GM19397 (cell line): ENCODE measurements around the gene ITSN2.

Source experiments
- ATAC-seq: cut with Tn5 transposase; IDR thresholded peaks from one replicate; pipeline ENCODE4 v1.9.1; 2021; ENCODE audit warnings: mild to moderate bottlenecking, moderate library complexity; ENCODE audit not compliant: unreplicated experiment

Gene ITSN2

DNA sequence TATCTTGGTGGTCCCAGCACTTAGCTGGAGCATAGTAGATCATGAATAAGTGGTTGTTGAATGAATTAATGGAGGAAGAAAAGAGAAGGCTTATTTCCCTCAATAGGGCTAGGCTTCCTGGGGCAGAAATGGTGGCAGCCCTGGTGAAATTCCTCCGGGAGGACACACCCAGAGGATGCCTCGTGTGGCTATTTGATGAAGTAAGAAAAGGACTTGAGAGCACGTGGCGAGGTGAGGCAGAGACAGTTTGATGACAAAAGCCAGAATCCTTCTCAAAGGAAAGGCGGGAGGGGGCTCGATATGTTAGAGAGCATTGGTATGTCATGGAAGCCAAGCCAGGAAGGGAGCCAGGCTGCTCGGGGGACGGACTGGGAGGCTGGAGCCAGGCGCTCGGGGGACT lies 170.8 kb downstream of the ITSN2 start:
- no peak for ATAC-seq

DNA sequence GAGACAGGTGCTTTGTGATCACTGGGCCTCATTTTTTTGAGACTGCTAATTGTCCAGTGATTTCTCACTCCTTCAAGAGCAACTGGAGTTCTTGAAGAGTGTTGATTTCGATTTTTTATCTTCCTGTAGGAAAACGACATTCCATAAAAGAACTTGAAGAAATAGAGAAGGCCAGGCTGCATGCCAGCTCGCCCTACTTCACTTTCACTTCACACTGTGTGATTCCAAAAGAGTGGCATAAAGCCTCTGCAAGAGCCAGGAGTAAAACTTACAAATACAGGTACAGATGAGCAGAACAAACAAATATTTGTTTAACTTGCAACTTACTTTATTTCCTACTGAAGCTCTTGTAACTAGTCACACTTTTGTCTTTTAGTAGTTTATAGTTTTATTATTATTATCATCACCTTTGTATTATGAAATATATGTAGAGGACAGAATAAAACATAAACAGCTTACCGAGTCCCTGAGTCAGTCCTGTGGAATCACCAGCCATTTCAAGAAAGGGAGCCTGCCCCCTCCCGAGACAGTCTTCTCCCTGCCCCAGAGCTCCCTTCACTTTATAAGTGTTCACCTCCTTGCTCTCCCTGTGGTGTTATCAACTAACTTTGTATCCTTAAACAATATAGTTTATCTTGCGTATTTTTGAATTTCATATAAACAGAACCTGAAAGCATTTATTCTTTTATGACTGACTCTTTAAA lies 176.8 kb downstream of the ITSN2 start:
- ATAC-seq, result no peak

DNA sequence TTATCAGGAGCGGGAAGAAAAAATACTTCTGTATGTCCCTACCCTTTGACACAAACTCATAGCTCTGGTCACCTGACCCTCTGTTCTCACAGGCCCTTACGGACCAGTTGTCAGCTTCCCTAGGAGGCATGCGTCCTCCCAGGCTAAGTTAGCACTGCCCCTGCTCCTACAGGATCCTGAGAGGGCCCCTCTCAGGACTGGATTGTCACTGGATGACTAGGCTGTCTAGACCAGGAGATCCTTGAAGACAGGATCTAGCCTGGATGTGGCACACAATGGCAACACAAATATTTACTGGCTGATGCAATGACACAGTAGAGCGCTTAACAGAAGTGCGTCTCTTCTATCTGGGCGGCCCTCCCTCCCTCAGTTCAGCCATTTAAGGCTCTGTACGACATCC lies 177.8 kb downstream of the ITSN2 start:
- no peak for ATAC-seq

DNA sequence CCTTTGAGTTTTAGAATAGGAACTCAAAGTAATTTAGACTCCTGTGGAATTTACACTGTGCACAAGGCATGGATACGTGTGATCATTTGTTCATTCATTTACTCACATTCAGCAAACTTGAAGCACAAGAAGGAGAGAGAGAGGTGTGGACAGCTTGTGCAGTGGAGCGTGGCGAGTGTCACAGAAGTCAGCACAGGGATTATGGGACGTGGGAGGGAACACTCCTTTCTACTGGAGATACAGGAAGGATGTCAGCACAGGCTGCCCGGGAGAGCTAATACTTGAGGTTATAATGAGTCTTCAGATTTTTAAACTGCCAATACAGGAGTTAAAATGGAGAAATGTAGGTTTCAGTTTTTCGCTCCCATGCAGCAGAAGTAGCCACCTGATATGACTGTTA lies 178.5 kb downstream of the ITSN2 start:
- no peak for ATAC-seq

DNA sequence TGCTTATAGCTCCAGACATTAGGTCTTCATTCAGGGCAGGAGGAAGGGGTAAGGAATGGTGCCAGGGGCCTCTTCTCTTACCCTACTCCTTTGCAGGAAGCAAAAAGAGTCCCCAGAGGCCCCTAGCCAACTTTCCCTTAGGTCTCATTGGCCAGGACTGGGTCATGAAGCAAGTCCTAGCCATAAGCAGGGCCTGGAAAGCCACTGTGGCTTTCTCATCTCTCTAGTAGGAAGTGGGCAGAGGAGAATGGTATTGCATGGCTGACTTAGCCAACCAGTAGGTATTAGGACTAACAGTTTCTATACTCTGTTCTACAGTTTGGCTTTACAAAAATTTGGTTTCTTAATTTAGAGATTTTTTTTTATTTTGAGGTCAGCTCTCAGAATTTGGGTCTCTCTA lies 180.7 kb downstream of the ITSN2 start:
- no peak for ATAC-seq

DNA sequence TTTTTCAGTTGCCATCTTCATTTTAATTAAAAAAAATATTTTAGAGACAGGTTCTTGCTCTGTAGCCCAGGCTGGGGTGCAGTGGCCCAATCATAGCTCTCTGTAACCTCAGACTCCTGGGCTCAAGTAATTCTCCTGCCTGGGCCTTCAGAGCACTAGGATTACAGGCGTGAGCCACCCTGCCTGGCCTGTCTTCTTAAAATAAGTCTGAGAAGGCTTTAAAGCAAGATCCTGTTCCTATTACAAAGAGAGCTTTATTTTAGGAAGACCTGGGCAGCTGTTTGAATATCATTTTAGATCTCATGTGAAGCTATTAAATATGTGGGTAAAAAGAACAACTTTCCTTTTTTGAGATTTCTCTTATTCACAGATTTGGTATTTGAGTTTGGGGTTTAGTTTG lies 184.0 kb downstream of the ITSN2 start:
- ATAC-seq, result no peak

DNA sequence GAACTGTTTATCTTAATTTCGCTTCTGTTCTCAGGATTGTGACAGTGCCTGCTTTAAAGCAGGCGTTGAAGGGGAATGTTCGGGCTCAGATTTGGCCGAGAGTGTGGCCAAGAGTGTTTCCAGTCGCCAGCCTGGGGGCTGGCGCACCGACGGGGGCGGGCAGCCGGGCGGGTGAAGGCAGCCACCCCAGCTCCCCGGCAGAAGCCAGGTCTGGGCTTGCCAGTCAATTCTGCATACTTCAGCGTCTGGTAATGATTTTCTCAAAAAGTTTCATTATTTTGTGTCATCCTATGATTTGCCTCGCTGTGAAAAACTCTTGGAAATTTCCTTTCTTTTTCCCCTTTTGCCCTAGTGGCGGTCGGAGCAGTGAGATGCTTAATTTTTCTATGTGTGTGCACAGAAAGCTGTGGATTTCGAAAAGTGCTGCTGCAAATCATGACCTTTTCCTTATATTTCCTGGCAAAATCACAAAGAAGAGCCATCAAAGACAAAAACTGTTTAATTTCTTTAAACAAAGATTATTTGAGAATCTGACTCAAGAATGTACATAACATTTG lies 184.6 kb downstream of the ITSN2 start:
- ATAC-seq, result no peak

DNA sequence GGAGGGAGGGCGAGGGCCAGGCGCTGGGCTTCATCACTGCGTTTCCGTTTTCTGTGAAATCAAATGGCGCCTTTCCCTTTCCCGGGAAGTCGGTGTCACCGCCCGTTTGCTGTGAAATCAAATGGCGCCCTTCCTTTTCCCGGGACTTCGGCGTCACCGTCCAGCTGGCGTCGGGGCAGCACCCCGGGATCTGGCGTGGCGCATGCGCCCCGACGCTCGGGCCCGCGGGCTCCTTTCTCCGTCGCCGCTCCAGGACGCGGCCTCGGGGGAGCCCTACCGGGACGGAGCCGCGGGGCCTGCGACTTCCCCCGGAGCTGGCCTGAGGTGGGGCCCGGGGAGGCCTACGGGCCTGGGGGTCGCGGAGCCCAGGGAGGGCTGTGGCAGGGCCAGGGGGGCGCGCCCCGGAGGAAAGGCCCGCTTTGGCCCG lies 185.5 kb downstream of the ITSN2 start, which contains the start of gene FAM228A:
Gene FAM228A, plus strand, starts transcription at position 203 of the 427 bp plus-strand sequence. CDS start 428 bp downstream, outside the sequence.
- no peak for ATAC-seq

DNA sequence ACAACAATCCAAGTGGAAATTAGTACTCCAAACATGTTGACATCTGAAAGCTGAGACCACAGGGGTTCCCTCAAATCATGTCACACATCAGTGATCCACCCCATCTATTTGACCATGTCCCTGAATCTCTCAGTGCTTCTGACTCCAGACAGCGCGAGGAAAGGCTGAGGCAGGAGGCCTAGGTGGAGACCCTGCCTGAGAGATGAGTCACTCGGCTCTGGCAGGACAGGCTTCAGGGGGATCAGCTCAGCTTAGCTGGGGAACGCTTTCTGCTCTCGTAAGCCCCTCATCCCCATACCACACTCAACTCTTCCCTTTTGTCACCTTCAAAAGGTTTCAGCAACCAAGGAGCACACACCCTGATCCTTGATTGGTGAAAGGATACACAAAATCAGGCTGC lies 191.3 kb downstream of the ITSN2 start:
- ATAC-seq, result no peak

DNA sequence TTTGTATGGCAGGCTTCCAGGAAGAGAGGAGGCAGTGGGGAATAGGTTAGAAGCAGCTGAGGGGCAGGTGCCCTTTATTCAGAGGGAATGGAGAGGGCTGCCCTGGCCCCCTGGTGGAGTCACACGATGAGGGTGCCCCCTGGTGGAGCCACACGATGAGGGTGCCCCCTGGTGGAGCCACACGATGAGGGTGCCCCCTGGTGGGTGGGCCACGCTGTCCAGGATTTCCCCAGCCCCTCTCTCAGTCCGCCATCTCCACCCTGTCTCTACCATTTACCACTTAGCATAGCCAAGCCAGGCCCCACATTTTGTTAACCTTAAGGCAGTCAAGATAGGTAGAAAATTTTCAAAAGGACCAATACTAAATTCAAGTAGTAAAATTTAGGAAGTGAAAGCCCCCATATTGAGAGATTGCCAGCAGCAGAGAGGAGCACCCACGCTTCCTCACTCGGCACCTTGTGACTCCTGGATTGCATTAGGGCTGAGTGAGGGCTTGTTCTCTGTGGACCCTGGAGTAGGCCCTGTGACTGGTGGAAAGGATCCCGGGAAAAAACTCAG lies 195.8 kb downstream of the ITSN2 start:
- ATAC-seq, result peak; percentile 72

DNA sequence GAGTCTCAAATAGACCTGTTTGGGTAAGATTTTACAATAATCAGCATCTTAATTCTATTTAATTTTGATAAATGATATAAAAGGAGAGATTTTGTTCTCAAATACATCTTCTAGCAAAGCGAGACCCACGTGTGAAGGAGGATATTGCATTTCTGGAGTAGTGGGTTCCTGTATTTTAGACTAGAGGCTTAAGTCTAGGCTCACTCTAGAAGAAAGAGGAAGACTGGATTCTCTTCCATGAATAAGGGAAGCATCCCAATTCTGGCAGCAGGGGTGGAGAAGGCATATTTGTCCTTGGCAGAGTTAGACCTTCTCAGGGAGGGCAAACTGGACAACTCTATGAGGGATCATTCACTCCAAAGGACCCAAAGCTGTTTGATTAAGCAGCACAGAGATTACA lies 196.7 kb downstream of the ITSN2 start:
- ATAC-seq, result no peak

DNA sequence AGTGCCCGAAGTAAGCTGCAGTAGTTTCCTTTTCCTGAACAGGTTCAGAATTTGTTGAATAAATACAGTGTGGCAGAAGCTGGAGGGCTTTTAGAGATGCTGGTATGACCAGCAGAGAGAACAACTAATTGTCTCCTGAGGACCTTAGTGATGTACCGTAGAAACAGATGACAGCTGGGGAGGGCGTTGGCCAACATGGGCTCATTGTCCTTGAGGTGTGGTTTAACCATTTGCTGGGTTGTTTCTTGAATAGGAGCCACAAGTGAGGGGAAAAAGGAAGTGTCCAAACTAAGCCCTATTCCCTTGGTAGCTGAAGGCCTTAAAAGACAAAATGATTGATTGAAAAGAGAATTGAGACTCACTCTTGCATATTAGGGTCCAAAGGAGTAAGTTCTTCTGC lies 197.2 kb downstream of the ITSN2 start:
- ATAC-seq, result no peak

DNA sequence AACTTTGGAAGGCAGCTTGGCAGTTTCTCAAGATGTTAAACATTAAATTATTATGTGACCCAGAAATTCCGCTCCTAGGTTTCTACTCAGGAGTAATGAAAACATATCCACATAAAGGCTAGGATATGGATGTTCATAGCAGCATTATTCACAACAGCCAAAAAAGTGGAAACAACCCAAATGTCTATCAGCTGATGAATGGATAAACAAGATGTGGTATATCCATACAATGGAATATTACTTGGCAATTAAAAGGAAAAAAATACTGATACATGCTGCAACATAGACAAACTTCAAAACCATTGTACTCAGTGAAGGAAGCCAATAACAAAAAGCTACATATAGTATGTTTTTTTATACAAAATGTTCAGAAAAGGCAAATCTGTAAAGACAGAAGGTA lies 197.8 kb downstream of the ITSN2 start:
- no peak for ATAC-seq

DNA sequence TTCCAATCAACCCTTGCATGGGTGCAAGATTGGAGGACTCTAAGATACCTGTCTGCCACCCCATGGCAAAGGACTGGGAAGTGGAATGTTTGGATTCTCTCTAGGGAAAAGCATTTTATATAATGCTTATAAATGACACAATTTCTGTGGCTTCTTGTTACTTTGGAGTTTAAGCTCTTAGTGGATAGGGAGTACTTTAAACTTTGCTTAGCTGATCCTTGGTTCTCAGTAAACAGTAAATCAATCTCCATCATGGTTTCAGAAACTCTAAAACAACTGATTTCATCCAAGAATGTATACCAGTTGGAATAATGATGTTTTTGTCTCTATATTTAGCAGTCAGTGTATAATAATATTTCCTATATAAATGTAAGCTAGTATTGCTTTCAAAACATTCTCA lies 199.6 kb downstream of the ITSN2 start:
- ATAC-seq, result no peak

DNA sequence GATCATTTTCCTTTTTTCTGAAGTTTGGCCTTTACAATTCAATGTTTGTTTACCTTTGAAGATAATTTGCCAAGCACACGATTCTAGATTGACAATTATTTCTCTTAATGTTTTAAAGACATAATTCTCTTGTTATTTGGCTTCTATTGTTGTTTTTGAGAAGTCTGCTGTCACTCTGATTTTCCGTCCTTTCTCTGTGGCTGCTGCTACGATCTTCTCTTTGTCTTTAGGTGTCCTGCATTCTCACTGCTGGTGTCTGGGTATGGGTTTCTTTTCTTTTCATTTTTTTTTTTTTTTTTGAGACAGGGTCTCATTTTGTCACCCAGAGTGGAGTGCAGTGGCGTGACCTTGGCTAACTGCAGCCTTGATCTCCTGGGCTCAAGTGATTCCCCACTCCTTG lies 200.6 kb downstream of the ITSN2 start:
- ATAC-seq, result no peak

DNA sequence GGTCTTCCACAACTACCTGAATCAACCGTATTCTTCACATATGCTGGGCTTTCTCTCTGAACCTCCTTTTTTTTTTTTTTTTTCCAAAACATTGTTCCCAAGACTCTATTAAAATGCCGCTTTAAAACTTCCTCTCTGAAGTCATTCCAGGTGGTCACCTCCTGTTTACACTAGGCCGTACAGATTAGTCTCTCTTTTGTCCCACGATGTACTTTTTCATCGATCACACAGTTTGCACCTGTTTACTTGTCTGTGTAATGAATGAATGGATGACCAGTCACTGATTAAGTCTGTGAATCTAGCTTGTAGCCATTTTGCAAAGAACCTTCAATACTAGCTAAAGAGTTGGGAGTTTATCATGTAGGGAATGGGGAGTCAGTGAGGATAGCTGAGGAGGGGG lies 202.2 kb downstream of the ITSN2 start:
- no peak for ATAC-seq

DNA sequence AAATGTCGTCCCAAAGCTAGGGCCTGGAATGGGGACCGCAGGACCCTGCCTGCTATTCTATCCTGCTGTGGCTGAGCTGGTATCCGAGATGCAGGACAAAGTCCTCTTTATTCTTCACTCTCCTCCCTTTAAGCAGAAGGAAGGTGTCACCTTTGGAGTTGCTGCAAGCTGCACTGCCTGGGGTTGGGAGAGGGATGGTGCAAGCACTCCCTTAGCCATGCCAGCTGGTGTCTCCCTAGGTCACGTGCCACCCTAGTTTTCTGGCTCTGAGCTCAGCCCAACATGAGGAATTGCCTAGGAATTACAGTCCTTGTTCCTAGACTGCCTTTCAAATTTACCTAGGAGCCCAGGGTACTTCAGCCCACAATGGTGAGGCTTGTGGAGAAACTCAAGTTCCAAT lies 206.9 kb downstream of the ITSN2 start:
- ATAC-seq, result no peak
